ENCODE results near the gene PCBD1.

The PCBD1 gene

GRCh38 chr10:70843333-70843732 lies 45.0 kb downstream of the PCBD1 start:
- Histone ChIP-seq H3K4me3 (ENCODE audit: low read length) (no peak overlapping the region), H3K9ac (ENCODE audit: low read length) (no peak overlapping the region), H3K36me3 (ENCODE audit: control insufficient read depth, insufficient read depth, low read length, severe bottlenecking) (peaks cover 22% of the 10 kb centered on the region), H3K9me3 (ENCODE audit: control insufficient read depth, low read length) (no peaks in the 10 kb centered on the region), H3K27me3 (replicated peaks; ENCODE audit: control insufficient read depth, insufficient read depth, low read length) (no peaks in the 10 kb centered on the region), H3K4me1 (ENCODE audit: control insufficient read depth, insufficient read depth, low read length) (peaks cover 14% of the 10 kb centered on the region)
- DNase-seq (ENCODE audit: low read depth): no peak

GRCh38 chr10:70840836-70841235 lies 47.5 kb downstream of the PCBD1 start:
- Histone ChIP-seq H3K36me3 (ENCODE audit: control insufficient read depth, insufficient read depth, low read length, severe bottlenecking) (peaks cover 14% of the 10 kb centered on the region), H3K4me3 (ENCODE audit: low read length) (no peak overlapping the region), H3K4me1 (ENCODE audit: control insufficient read depth, insufficient read depth, low read length) (peaks cover 17% of the 10 kb centered on the region), H3K9me3 (ENCODE audit: control insufficient read depth, low read length) (no peaks in the 10 kb centered on the region), H3K27me3 (replicated peaks; ENCODE audit: control insufficient read depth, insufficient read depth, low read length) (no peaks in the 10 kb centered on the region), H3K9ac (ENCODE audit: low read length) (no peak overlapping the region)
- DNase-seq (ENCODE audit: low read depth): no peak

GRCh38 chr10:70838270-70838805 lies 50.0 kb downstream of the PCBD1 start:
- Histone ChIP-seq H3K9me3 (ENCODE audit: control insufficient read depth, low read length) (no peaks in the 10 kb centered on the region), H3K4me1 (ENCODE audit: control insufficient read depth, insufficient read depth, low read length) (peaks cover 36% of the 10 kb centered on the region), H3K27me3 (replicated peaks; ENCODE audit: control insufficient read depth, insufficient read depth, low read length) (no peaks in the 10 kb centered on the region), H3K36me3 (ENCODE audit: control insufficient read depth, insufficient read depth, low read length, severe bottlenecking) (peaks cover 5% of the 10 kb centered on the region), H3K9ac (ENCODE audit: low read length) (no peak overlapping the region), H3K4me3 (ENCODE audit: low read length) (no peak overlapping the region)
- no peak for DNase-seq (ENCODE audit: low read depth)

GRCh38 chr10:70837660-70838059 lies 50.7 kb downstream of the PCBD1 start:
- Histone ChIP-seq H3K4me3 (ENCODE audit: low read length) (no peak overlapping the region), H3K36me3 (ENCODE audit: control insufficient read depth, insufficient read depth, low read length, severe bottlenecking) (peaks cover 5% of the 10 kb centered on the region), H3K4me1 (ENCODE audit: control insufficient read depth, insufficient read depth, low read length) (peaks cover 43% of the 10 kb centered on the region), H3K9ac (ENCODE audit: low read length) (no peak overlapping the region), H3K9me3 (ENCODE audit: control insufficient read depth, low read length) (no peaks in the 10 kb centered on the region), H3K27me3 (replicated peaks; ENCODE audit: control insufficient read depth, insufficient read depth, low read length) (no peaks in the 10 kb centered on the region)
- no peak for DNase-seq (ENCODE audit: low read depth)

- peaks cover 6% of the 10 kb centered on the region for H3K36me3 ChIP-seq (ENCODE audit: control insufficient read depth, insufficient read depth, low read length, severe bottlenecking)
- DNase-seq (ENCODE audit: low read depth): no peak
- no peaks in the 10 kb centered on the region for H3K27me3 ChIP-seq (replicated peaks; ENCODE audit: control insufficient read depth, insufficient read depth, low read length)
- peak overlapping the region; percentile 30 for H3K9ac ChIP-seq (ENCODE audit: low read length)
- peaks cover 47% of the 10 kb centered on the region for H3K4me1 ChIP-seq (ENCODE audit: control insufficient read depth, insufficient read depth, low read length)
- H3K9me3 ChIP-seq (ENCODE audit: control insufficient read depth, low read length): no peaks in the 10 kb centered on the region
- no peak overlapping the region for H3K4me3 ChIP-seq (ENCODE audit: low read length)
These were observed 52.0 kb downstream of the PCBD1 start for GRCh38 chr10:70836319-70836718.

GRCh38 chr10:70834441-70835151 lies 53.8 kb downstream of the PCBD1 start:
- Histone ChIP-seq H3K27me3 (replicated peaks; ENCODE audit: control insufficient read depth, insufficient read depth, low read length) (no peaks in the 10 kb centered on the region), H3K36me3 (ENCODE audit: control insufficient read depth, insufficient read depth, low read length, severe bottlenecking) (peaks cover 8% of the 10 kb centered on the region), H3K4me3 (ENCODE audit: low read length) (no peak overlapping the region), H3K4me1 (ENCODE audit: control insufficient read depth, insufficient read depth, low read length) (peaks cover 47% of the 10 kb centered on the region), H3K9ac (ENCODE audit: low read length) (no peak overlapping the region), H3K9me3 (ENCODE audit: control insufficient read depth, low read length) (no peaks in the 10 kb centered on the region)
- no peak for DNase-seq (ENCODE audit: low read depth)

- Histone ChIP-seq H3K4me1 (ENCODE audit: control insufficient read depth, insufficient read depth, low read length) (peaks cover 47% of the 10 kb centered on the region), H3K4me3 (ENCODE audit: low read length) (no peak overlapping the region), H3K9me3 (ENCODE audit: control insufficient read depth, low read length) (no peaks in the 10 kb centered on the region), H3K36me3 (ENCODE audit: control insufficient read depth, insufficient read depth, low read length, severe bottlenecking) (peaks cover 13% of the 10 kb centered on the region), H3K27me3 (replicated peaks; ENCODE audit: control insufficient read depth, insufficient read depth, low read length) (no peaks in the 10 kb centered on the region), H3K9ac (ENCODE audit: low read length) (no peak overlapping the region)
- no peak for DNase-seq (ENCODE audit: low read depth)
These were observed 54.3 kb downstream of the PCBD1 start for GRCh38 chr10:70834021-70834420.

- Histone ChIP-seq H3K27me3 (replicated peaks; ENCODE audit: control insufficient read depth, insufficient read depth, low read length) (no peaks in the 10 kb centered on the region), H3K9me3 (ENCODE audit: control insufficient read depth, low read length) (no peaks in the 10 kb centered on the region), H3K9ac (ENCODE audit: low read length) (no peak overlapping the region), H3K4me3 (ENCODE audit: low read length) (no peak overlapping the region), H3K4me1 (ENCODE audit: control insufficient read depth, insufficient read depth, low read length) (peaks cover 44% of the 10 kb centered on the region), H3K36me3 (ENCODE audit: control insufficient read depth, insufficient read depth, low read length, severe bottlenecking) (peaks cover 17% of the 10 kb centered on the region)
- DNase-seq (ENCODE audit: low read depth): no peak
These were observed 54.8 kb downstream of the PCBD1 start for GRCh38 chr10:70833601-70834000.
